HG02981 (cell line): ENCODE data around the gene RBM20.
"Not testable (repeated sequence)": the region's sequence is repeated elsewhere in the genome, so short reads cannot be mapped to it uniquely, and the experiment has no call there.

Experiments used
- ATAC-seq: cut with Tn5 transposase; IDR thresholded peaks from one replicate; pipeline ENCODE4 v1.9.1; 2021; ENCODE audit warnings: mild to moderate bottlenecking, moderate library complexity; ENCODE audit not compliant: unreplicated experiment

The RBM20 gene

DNA sequence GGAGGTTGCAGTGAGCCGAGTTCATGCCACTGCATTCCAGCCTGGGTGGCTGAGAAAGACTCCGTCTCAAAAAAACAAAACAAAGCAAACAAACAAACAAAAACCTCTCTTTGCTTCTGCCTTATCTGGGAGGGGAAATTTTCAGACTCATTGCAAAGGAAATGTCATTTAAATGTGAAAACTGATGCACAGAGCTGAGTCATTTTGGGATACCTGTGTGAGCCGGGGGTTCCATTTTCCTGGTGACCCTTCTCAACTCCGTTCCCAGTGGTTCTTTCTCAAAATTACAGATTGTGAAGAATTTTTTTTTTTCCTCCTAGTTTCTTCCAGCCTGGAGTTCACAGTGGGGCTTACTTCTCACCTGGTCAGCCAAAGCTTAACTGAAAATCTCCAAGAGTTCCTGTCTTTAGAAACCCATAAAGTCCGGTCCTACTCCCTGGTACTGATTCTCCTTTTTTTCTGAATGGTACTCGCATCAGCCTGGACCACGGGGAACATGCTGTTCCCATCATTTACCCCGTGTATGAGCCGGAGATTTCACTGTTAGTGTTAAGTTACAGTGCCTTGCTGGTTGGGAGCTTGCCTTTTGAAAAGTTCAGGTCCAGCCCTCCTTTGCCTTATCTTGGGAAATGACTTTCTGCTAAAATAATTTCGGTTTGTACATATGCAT lies 56.9 kb downstream of the RBM20 start:
- ATAC-seq: no peak

DNA sequence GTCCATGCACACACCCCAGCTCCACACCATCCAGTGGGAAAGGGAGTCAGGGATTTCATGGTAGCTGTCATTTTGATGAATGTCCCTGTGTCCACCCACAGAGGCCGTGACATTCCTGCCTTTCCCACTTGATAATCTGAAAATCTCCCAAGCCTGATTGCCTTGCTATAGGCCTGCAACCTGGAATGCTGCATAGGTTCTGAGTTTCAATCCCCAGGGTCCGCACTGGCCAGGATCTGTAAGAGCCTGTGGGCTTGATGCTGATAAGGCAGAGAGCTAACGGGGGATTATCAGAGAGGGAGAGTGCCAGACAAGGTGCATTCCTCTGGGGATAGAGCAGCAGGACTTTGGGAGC lies 57.5 kb downstream of the RBM20 start:
- no peak for ATAC-seq

DNA sequence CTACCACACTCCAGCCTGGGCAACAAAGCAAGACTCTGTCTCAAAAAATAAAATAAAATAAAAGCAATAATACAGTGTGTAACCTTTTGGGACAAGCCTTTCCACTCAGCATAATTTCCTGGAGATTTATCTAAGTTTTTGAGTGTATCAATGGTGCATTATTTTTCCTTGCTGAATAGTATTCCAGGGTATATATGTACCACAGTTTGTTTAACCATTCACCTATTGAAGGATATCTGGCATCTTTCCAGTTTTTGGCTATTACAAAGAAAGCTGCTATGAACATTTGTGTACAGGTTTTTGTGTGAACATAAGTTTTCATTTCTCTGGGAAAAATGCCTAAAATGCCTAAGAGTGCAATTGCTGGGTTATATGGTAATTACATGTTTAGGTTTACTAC lies 59.9 kb downstream of the RBM20 start:
- no peak for ATAC-seq

DNA sequence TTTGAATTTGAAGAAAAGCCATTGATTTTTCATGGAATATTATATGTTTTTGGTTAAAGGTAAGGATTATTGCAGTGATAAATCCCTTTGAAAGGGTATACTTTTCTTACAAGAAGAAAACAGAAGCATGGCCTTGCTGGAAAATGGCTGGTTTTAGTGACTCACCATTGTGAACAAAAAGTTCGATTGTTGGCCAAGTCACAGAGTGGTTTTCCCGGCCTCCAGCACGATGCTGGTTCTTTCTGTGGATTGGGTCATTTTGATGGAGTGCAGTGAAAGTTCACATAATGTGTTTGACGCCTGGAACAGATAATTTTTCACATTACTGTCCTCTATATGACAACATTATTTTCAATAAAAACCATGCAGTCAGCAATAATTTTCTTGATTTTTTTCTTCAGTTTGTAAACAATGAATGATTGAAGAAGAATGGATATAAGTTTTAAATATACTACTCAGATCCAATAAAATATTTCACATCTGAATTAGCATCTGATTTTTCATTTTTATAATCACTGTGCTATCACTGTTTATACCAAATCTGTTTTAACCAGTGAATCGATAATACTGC lies 60.9 kb downstream of the RBM20 start:
- no peak for ATAC-seq

DNA sequence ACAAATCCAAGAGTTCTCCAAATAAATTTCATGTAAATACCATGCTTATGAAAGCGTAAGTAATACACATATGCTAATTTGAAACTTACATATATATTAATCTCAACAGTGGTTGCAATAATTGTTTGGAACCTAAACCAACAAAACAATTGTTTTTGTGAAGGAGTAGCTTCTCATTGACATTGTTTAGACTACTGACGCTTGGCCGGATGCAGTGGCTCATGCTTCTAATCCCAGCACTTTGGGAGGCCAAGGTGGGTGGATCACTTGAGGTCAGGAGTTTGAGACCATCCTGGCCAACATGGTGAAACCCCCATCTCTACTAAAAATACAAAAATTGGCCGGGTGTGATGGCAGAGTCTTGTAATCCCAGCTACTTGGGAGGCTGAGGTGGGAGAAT lies 61.5 kb downstream of the RBM20 start:
- ATAC-seq: not testable (repeated sequence)

DNA sequence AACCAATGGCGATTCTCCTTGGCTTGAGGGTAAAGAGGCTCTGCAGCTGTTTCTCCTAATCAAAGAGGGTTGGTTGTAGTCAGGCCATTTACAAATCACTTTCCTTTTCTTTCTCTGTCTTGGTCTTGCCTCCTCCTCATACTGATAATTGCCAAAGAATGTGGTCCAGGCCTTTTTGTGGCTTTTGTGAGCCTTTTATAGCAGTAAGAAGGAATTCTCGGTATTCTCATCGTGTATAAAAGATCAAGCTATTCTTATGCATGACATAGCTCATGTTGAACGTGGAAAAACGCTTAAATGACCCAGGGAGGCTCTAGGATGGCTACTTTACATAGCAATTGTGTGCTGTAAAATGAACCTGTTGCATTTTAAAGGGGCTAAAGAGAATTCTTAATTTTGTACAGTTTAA lies 62.6 kb downstream of the RBM20 start:
- no peak for ATAC-seq

DNA sequence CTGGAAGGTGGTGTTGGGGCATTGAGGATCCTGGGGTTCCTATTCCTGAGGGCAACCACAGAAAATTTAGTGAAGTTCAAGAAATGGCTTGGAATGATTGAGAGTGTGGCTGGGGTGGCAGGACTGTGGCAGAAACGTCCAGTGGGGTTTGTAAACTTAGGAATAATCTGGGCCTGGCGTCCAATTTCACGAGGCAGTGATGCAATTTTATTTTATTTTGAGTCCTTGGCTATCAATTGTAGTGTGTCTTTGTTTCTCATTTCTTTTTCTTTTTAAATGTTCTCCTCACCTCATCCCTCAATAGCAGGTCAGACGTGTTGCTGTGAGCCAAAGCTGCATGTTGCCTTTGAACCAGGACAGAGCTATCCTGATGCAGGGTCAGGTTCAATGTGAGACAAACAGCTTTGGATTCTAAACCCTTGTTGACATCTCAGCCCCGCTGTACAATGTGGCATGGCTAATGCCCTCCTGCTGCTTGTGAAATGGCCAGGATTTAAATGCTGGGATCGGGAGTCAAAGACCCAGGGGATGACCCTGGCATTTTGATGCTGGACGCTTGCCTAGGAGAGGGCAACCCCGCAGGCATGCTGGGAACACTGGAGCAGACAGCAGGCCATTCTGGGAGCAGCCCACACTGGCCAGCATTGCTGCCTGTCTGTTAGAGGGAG lies 64.8 kb downstream of the RBM20 start:
- no peak for ATAC-seq

DNA sequence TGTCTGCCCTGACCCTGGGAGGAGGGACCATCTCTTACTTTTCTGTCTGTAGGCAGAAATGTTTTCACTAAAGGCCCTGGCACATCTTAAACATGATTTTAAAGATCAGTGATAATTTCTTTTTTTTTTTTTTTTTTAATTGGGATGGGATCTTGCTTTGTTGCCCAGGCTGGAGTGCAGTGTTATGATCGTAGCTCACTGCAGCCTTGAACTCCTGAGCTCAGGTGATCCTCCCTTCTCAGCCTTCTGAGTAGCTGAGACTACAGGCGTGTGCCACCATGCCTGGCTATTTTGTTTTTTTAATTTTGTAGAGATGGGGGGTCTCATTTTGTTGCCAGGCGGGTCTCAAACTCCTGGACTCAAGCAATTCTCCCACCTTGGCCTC lies 65.3 kb downstream of the RBM20 start:
- no peak for ATAC-seq

DNA sequence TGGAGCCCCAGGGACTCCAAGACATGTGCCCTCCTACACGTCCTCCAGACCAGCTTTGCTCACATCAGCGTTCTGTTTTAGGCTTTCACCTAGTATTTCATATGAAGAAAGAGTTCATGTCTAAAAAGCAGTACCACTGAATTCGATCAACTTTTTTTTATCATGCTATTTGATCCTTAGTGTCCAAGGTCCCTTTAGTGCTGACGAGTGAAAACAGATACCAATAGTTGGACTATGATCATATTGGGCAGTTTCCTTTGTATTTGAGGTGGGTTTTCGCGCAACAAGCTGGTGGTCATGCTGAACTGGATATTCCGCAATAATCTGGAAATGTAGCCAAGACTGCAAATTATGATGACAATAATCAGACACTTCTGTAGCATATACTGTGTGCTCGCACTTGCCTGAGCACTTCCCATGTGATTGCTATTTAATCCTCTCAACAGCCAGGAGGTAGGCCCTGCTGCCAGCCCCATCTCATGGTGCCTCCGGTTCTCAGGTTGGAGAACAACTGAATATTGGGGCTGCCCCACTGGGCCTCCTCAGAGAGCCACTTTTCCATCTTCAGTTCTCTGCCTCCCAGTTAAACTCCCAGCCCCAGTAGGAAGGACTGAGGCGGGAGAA lies 65.9 kb downstream of the RBM20 start:
- no peak for ATAC-seq

DNA sequence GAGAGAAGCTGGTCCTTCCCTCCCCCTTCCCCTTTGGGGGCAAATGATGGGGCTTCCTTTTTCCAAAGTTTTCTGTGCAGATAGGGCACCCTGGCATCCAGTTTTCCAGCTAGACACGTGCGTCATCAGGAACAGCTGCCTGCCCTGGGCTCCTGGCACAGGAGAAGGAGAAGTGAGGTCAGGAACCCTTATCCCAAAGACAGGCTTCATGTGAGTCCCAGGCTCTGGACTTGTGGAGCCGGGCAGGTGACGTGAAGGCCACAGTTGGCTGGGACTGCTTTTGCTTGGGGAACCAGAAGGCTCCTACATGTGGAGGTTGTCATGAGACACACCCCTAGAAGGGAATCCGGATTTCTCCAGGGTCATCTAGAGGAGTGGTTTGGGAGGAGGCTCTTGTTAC lies 66.5 kb downstream of the RBM20 start:
- ATAC-seq: no peak

DNA sequence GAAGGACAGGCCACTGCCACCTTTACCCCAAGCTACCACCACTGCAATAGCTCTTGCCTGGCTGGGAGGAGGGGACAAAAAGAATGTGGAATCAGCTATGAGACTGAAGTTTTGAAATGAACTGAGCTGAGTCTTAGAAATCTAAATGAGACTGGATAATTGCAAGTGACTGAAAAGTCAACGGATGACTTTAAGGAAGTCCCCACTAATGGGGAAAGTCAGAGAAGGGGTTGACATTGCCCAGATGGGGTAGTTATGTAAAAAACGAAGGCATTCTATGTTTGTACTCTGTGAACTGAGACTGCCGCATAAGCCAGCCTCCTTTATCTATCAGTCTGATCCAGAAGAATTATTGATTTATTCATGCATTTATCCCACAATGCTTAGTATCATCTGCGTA lies 67.2 kb downstream of the RBM20 start:
- ATAC-seq: no peak

DNA sequence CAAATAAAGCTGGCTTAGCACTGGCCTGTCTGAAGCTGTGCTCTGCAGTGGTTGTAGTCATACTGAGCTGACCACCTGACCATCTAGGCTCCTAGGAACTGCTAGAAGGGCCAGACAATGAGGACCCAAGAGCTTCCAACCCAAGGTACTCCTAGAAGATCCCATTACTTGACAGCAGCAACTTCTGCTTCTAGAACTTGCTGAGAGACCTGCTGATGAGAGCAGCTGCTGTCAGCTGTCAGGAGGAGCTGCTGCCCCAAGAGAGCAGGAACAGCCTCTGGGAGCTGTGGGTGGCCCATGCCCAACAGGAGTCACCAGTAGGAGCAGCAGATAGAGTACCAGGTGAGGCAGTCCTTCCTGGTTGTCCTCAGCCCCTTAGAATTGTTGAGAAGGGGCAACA lies 70.2 kb downstream of the RBM20 start:
- ATAC-seq: no peak

DNA sequence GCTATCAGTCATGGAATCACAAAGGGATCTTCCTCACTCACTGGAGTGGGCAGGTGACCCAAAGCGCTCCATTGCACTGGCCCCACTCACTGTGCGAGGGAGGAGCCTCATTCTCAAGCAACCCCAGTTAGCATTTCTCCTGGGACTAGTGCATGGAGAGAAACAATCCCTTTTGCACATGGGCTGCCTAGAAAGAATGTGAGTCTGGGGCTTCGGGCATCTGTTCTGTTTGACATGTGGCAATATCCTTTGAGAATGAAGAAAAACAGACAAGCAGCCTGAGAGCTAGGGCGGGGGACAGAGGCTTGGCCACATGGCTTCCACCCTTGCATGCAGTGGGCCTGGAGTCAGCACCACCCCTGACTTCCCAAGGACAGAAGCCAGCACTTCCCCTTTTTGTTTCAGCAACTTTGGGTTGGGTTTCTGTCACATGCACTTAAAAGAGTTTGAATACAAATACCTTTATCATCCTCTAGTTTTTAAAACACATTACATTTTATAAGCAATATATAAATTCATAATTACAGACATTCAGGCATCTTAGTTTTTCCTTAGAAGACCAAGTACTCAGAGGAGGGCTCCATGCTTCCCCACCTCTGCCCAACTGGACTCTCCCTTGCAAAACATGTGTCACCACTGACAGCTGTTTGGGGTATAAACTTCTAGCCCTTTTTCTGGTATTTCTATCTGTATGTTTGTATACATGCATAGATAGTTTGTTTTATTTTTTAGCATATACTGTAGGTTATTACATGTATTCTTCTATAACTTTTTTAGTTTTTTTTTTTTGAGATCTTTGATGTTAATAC lies 73.8 kb downstream of the RBM20 start:
- ATAC-seq: no peak

DNA sequence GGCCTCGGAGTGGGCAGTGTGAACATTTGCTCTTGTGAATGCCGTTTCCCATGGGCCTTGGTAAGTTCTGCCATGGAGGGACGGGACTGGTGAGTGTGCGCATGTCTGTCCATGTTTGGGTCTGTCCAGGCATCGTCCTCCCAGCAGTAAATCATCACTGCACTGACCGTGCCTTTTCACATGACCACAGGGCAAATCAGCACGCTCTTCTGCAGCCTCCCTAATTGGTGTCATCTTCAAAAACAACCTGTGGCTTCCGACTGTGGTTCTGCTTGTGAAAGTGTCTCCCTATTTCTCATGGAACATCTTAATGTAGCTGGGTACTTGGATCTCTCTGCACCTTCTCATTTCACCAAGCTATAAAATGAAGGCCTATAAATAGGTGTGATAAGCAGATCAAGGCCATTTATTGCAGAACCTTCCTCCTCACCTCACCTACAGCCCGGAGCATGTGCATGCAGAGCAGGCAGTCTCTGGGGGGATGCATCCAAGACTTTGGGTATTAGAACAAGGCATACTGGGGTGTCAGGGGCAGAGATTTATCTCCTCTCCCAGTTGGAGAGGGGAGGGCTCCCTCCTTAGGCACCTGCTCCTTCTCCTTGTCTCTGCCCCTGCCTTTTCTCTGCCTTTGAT lies 77.4 kb downstream of the RBM20 start:
- no peak for ATAC-seq

DNA sequence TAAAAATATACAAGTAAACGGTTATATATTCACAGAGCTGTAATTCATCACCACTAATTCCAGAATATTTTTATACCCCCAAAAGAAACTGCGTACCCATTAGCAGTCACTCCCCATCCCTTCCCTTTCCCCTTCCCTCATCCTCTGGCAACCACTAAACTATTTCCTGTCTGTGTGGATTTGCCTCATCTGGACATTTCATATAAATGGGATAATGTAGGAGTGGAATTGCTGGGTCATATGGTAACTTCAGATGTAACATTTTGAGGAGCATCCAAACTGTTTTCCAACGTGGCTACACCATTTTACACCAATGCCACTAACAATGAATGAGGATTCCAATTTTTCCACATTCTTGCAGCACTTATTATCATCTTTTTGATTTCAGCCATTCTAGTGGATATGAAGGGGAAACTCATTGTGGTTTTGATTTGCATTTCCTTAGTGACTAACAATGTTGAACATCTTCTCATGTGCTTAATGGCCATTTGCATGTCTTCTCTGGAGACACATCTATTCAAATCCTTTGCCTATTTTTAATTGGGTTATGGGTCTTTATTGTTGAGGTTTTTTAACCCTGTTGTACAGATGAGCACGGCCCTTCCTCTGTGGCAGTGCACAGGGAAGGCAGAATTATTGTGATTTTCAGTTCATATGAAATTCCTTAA lies 79.2 kb downstream of the RBM20 start:
- ATAC-seq: no peak

DNA sequence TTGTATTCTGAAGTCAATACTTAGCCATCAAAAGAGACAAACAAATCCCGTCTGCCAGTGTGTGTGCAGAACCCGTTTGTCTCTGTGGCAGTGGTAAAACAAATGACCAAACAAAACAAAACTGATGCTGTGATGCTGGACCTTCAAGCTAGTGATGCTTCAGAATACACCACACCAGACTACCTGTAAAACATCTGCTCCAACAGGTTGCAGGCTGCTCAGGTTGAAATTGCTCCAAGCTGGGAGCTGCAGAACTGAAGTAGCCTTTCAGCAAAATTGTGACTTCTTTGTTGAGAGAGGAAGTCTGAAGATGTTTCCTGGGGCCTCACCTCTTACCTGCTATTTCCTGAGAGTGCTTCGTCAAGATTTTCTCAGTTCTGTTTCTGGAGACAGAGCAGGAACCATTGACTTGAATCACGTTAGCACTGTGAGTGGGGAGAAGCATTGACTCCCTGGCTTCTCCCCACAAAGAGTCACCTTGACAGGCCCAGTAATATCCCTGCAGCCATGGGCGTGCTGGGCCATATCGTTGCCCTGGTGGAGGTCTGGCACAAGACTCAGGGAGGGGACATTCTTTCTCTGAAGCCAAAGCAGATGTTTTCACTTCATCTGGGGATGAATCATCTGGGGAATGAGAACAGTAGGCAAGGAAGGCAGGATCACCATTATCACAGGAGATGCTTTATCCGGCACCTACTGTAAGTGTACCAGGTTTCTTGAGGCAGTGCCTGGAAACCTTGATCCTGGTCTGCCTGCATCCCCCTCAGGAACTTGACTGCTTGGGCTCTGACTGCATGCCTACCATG lies 80.2 kb downstream of the RBM20 start:
- ATAC-seq: no peak

DNA sequence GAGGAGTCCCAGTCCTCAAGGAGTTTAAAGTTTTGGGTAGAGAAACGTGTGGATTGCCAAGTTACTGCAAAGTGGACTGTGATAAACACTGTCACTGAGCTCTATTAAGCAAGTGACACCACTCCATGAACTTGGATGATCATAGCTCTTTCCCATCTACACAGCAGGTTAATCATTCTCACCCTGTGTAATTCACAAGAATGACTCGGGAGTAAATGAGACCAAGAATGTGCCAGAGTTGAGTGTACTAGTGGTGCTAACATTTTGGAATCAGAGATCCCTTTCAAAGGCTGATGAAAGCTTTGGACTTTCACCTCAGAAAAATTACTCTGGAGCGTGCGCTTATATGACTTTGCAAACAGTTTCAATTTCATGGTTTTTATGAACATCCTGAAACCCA lies 80.8 kb downstream of the RBM20 start:
- ATAC-seq: no peak

DNA sequence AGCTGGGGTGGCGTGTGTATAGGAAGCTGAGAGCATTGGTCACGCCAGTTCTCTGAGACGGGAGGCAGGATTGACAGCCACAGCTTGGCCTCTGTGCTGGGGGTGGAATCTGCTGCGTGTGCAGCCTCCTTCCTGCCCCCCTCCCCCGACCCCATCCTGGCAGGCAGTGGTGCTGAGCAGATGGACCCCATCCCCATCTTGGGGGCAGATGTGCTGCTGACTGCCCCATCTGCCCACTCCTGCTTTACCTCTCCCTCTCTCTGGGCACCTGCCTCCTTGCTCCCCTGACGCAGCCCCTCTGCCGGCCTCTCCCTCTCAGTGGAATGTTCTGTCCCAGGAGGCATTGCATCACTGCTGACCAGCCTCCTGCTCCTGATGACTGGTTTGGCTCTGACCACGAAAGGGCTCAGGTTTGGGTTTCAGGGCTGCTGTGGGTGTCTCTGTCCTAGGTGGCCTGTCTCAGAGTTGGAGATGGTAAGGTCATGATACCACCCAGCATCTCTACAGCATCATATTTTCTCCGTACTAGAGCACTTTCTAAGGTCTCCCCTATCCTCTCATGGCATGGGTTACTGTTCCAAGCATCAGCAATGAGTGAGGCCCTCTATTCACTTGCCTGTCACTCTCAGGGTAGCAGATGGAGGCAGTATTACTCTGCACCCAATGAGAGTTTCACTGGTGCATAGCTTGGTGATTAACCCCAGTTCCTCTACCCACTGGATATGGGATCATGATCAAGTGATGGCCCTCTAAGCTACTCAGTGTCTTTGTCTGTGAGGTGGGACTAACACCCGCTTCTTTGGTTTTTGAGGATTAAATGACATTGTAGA lies 81.9 kb downstream of the RBM20 start:
- no peak for ATAC-seq

DNA sequence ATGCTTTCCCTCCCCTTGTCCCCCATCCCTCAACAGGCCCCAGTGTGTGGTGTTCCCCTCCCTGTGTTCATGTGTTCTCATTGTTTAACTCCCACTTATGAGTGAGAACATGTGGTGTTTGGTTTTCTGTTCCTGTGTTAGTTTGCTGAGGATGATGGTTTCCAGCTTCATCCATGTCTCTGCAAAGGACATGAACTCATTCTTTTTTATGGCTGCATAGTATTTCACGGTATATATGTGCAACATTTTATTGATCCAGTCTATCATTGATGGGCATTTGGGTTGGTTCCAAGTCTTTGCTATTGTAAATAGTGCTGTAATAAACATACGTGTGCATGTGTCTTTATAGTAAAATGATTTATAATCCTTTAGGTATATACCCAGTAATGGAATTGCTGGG lies 83.6 kb downstream of the RBM20 start:
- ATAC-seq: not testable (repeated sequence)
